Psoas muscle (tissue), 8 donors: ENCODE measurements around the gene PRKCA. TPM values are rescaled to one million over a fixed set of nuclear protein-coding genes. Genes with fewer than 3 reads are reported as not detected.

Source experiments
- ATAC-seq, 4 donors: fragments of 200-7000 bp; cut with Tn5 transposase; one replicate each; pipeline ENCODE4 v1.9.1; 2020; ENCODE audit warnings: moderate library complexity in 3 of 4, mild to moderate bottlenecking in 2 of 4
- DNase-seq, 2 donors: peaks; one replicate each; pipeline ENCODE4 v3.0.0-alpha.2; 2020
- H3K27ac ChIP-seq: fragments of 200-600 bp; one replicate; pipeline ENCODE4 v1.8.0; 2022
- H3K27me3 ChIP-seq, 3 donors: fragments of 200-600 bp in 1 of 3; one replicate each; pipeline versions ENCODE4 v1.6.1 to v1.8.0; 2013 to 2022; ENCODE audit warnings: low read length in 2 of 3, mild to moderate bottlenecking in 2 of 3, moderate library complexity in 1 of 3; ENCODE audit not compliant: insufficient read depth in 3 of 3
- H3K36me3 ChIP-seq, 2 donors: fragments of 200-600 bp in 1 of 2; one replicate each; pipeline versions ENCODE4 v1.6.1 to v1.8.0; 2013 to 2022; ENCODE audit warnings: low read depth in 1 of 2, mild to moderate bottlenecking in 1 of 2, moderate library complexity in 1 of 2; ENCODE audit not compliant: insufficient read depth in 1 of 2
- H3K4me1 ChIP-seq: fragments of 200-600 bp; one replicate; pipeline ENCODE4 v1.8.0; 2022
- H3K4me3 ChIP-seq: fragments of 200-600 bp; one replicate; pipeline ENCODE4 v1.8.0; 2022; ENCODE audit warnings: mild to moderate bottlenecking
- H3K9me3 ChIP-seq: fragments of 200-600 bp; one replicate; pipeline ENCODE4 v1.8.0; 2022
- CTCF ChIP-seq: fragments of 200-600 bp; IDR thresholded peaks from one replicate; pipeline ENCODE4 v1.8.0; 2022; ENCODE audit warnings: antibody characterized with exemption
- WGBS, 3 donors: extraction: QIAGEN DNeasy Blood & Tissue Kit; methylation state at CpG; one replicate each; pipeline versions ENCODE4 v1.1.6 to v1.1.7; 2013; 5-methylcytosine and 5-hydroxymethylcytosine counted together
- intact Hi-C, 2 donors: fragments of 100-400 bp; cut with DNase I; formaldehyde crosslinking; loops; one replicate each; pipeline versions ENCODE4 v1.11.0 to v1.14.2; 2022
- polyA plus RNA-seq, 3 donors: library from polyadenylated mRNA; stranded (reverse); fragments of 200-250 nt; gene quantifications; one replicate each; pipeline ENCODE4 v1.2.3, GENCODE V29; 2013
- total RNA-seq, 4 donors: library from RNA; stranded (reverse); fragmentation: NEBNext Ultra II Directional in 2 of 4; extraction: Animal tissue kit (Norgen Biotek cat#: 25700) in 2 of 4; gene quantifications; one replicate each; pipeline versions ENCODE4 v1.2.1 to v1.2.4, GENCODE V29; 2021 to 2023
- donor health status: healthy with polysubstance abuse.
- donor health status: DM: no; HTN: no; CAD: no; lungs with moderate emphysema.
- donor health status: Bipolar disorder and iron deficiency.
- donor health status: healthy.
- donor health status: DM: yes; HTN: yes; CAD: no.
- donor health status: DM: no; HTN: no; CAD: no.
- donor health status: DM: no; HTN: no; CAD: no.
- donor health status: DM: yes; HTN: yes; CAD: no.

Gene PRKCA
- total and polyA plus RNA-seq, 7 donors = 0.35 to 15.5 (median 8.2) TPM

GRCh38 chr17:66636111-66636510, 333.7 kb downstream of the PRKCA start:
- H3K4me1 ChIP-seq = peaks cover 3% of the 10 kb centered on the region
- no peak overlapping the region for H3K27ac ChIP-seq
- no peaks in the 10 kb centered on the region for H3K27me3 ChIP-seq
- intact Hi-C loops = no loop called here
- no peak overlapping the region for H3K4me3 ChIP-seq
- DNase-seq (no peak), ATAC-seq (no peak)
- WGBS, 3 donors = 77 to 85% (median 78%) methylated on average over 4 of the region's 4 CpGs
- no peak for TF ChIP-seq CTCF
- peaks cover 0 to under 1% of the 10 kb centered on the region in 2 donors for H3K36me3 ChIP-seq
- H3K9me3 ChIP-seq = no peaks in the 10 kb centered on the region

- Histone ChIP-seq H3K9me3 (no peaks in the 10 kb centered on the region), H3K27me3 (no peaks in the 10 kb centered on the region), H3K36me3 (peaks cover 0 to 10% of the 10 kb centered on the region in 2 donors), H3K4me1 (no peaks in the 10 kb centered on the region), H3K27ac (no peak overlapping the region), H3K4me3 (no peak overlapping the region)
- no peak for TF ChIP-seq CTCF
- ATAC-seq (no peak), DNase-seq (no peak)
- intact Hi-C loops = no loop called here
- 92 to 93% (median 92%) methylated on average over 6 of the region's 6 CpGs for WGBS, 3 donors
Observed at GRCh38 chr17:66637491-66637890, 335.1 kb downstream of the PRKCA start.

- H3K27ac ChIP-seq = no peak overlapping the region
- H3K36me3 ChIP-seq = peaks cover 0 to 10% of the 10 kb centered on the region in 2 donors
- H3K4me3 ChIP-seq = no peak overlapping the region
- 95 to 97% (median 97%) methylated on average over 9 of the region's 9 CpGs for WGBS, 3 donors
- no peak for DNase-seq
- no peaks in the 10 kb centered on the region for H3K4me1 ChIP-seq
- no peak for ATAC-seq
- no peaks in the 10 kb centered on the region for H3K9me3 ChIP-seq
- intact Hi-C loops = no loop called here
- no peaks in the 10 kb centered on the region for H3K27me3 ChIP-seq
- TF ChIP-seq CTCF = no peak
Observed at GRCh38 chr17:66638707-66639479, 336.5 kb downstream of the PRKCA start.

GRCh38 chr17:66643815-66644710, 341.6 kb downstream of the PRKCA start:
- no peaks in the 10 kb centered on the region for H3K4me1 ChIP-seq
- no peaks in the 10 kb centered on the region for H3K9me3 ChIP-seq
- H3K27ac ChIP-seq = no peak overlapping the region
- 71 to 76% (median 74%) methylated on average over 11 of the region's 11 CpGs for WGBS, 3 donors
- TF ChIP-seq CTCF = no peak
- DNase-seq (no peak), ATAC-seq (no peak)
- H3K27me3 ChIP-seq = no peaks in the 10 kb centered on the region
- H3K4me3 ChIP-seq = no peak overlapping the region
- intact Hi-C loops = no loop called here
- peaks cover 0 to 10% of the 10 kb centered on the region in 2 donors for H3K36me3 ChIP-seq
